HG02973 (cell line): ENCODE results near the gene COL1A2.

ENCODE experiments used
- ATAC-seq: cut with Tn5 transposase; IDR thresholded peaks from one replicate; pipeline ENCODE4 v1.9.1; 2021; ENCODE audit warnings: moderate library complexity; ENCODE audit not compliant: unreplicated experiment

COL1A2 gene

GRCh38 chr7:94382132-94382531 lies 12.6 kb upstream of the COL1A2 start:
- no peak for ATAC-seq

- ATAC-seq, result no peak
These were observed 11.9 kb upstream of the COL1A2 start for GRCh38 chr7:94382746-94383145.

GRCh38 chr7:94384315-94384714 lies 10.4 kb upstream of the COL1A2 start:
- ATAC-seq, result no peak

- no peak for ATAC-seq
These were observed 8.3 kb upstream of the COL1A2 start for GRCh38 chr7:94386416-94386815.

GRCh38 chr7:94388540-94388939 lies 6.2 kb upstream of the COL1A2 start:
- no peak for ATAC-seq

GRCh38 chr7:94389381-94389780 lies 5.3 kb upstream of the COL1A2 start:
- no peak for ATAC-seq

- no peak for ATAC-seq
These were observed 2.8 kb upstream of the COL1A2 start for GRCh38 chr7:94391726-94392392.

GRCh38 chr7:94392393-94392786 lies 2.3 kb upstream of the COL1A2 start:
- ATAC-seq, result no peak

GRCh38 chr7:94393246-94394108 lies 1.2 kb upstream of the COL1A2 start:
- no peak for ATAC-seq

GRCh38 chr7:94394109-94394436 lies 622 bp upstream of the COL1A2 start:
- ATAC-seq, result no peak

- ATAC-seq, result peak; percentile 82
These were observed 694 bp downstream of the COL1A2 start for GRCh38 chr7:94395141-94396036.

GRCh38 chr7:94396037-94396431 lies 1.3 kb downstream of the COL1A2 start:
- no peak for ATAC-seq

GRCh38 chr7:94396596-94396995 lies 1.9 kb downstream of the COL1A2 start:
- ATAC-seq, result no peak

- no peak for ATAC-seq
These were observed 3.0 kb downstream of the COL1A2 start for GRCh38 chr7:94397722-94398121.

- ATAC-seq, result no peak
These were observed 4.1 kb downstream of the COL1A2 start for GRCh38 chr7:94398841-94399240.

GRCh38 chr7:94400022-94400421 lies 5.3 kb downstream of the COL1A2 start:
- ATAC-seq, result no peak

- no peak for ATAC-seq
These were observed 6.1 kb downstream of the COL1A2 start for GRCh38 chr7:94400643-94401427.

GRCh38 chr7:94401428-94401814 lies 6.7 kb downstream of the COL1A2 start:
- no peak for ATAC-seq

GRCh38 chr7:94403546-94403945 lies 8.9 kb downstream of the COL1A2 start:
- ATAC-seq, result no peak

GRCh38 chr7:94405506-94405905 lies 10.8 kb downstream of the COL1A2 start:
- no peak for ATAC-seq

- no peak for ATAC-seq
These were observed 12.0 kb downstream of the COL1A2 start for GRCh38 chr7:94406696-94407095.
